AG09319 (cell line): ENCODE results near the gene YTHDF1.
"Not testable (repeated sequence)": the region's sequence is repeated elsewhere in the genome, so short reads cannot be mapped to it uniquely, and the experiment has no call there.

ENCODE experiments used
- DNase-seq: peaks from one replicate; pipeline ENCODE4 v3.0.0-alpha.2; 2010; ENCODE audit warnings: low read depth; ENCODE audit errors: extremely low read depth
- CTCF ChIP-seq: IDR thresholded peaks from 2 replicates; pipeline ENCODE4 v1.5.1; 2011; ENCODE audit warnings: low read depth, mild to moderate bottlenecking, inconsistent platforms, low read length, moderate library complexity

Gene YTHDF1

GRCh38 chr20:63254606-63255384 is 38.9 kb upstream of the YTHDF1 start:
- no peak for DNase-seq
- TF ChIP-seq CTCF: no peak

DNA sequence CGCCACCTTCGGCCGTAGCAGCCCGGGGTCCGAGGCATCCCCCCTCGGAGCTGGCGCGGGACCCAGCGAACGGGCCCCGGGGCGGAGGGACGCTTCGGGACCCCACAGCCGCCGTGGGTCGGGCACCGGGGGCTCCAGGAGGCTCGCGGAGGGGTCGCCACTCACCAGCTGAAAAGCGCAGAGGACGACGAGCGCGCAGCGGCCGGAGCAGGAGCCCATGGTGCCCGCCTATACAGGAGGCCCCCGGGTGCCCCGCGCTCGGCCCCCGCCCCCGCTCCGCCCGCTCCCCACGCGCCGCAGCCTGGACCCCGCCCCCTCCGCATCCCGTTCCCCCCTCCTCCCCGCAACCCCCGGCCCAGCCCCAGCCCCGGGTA is 38.3 kb upstream of the YTHDF1 start, which contains the start of gene NKAIN4:
TSS of gene NKAIN4 (minus strand) at position 232 of the 374 bp plus-strand sequence. CDS start at position 219, 13 bp downstream.
- DNase-seq: no peak
- no peak for TF ChIP-seq CTCF

- no peak for TF ChIP-seq CTCF
These were observed 37.7 kb upstream of the YTHDF1 start for GRCh38 chr20:63253438-63254231.

DNA sequence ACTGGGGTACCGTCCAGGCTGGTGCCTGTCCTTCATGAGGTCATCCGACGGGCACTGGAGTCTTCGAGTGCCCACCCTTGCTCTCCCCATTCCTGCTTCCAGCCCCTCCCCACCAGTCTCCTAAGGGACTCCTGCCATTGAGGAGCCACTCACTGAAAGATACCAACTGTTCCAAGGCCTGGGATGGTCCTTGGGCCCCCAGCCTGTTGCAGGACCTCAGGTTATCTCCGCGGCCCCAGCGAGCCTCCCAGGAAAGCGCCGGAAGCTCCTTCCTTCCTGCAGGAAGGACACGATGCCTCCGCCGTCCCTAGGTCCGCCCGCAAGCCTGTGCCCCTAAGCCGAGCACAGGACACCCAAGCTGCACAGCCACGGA is 37.1 kb upstream of the YTHDF1 start:
- no peak for TF ChIP-seq CTCF
- no peak for DNase-seq

More at GRCh38 chr20:63253438-63254231, 37.7 kb upstream of the YTHDF1 start:
- no peak for DNase-seq

- TF ChIP-seq CTCF: no peak
- no peak for DNase-seq
These were observed 36.4 kb upstream of the YTHDF1 start for GRCh38 chr20:63252284-63252711.

DNA sequence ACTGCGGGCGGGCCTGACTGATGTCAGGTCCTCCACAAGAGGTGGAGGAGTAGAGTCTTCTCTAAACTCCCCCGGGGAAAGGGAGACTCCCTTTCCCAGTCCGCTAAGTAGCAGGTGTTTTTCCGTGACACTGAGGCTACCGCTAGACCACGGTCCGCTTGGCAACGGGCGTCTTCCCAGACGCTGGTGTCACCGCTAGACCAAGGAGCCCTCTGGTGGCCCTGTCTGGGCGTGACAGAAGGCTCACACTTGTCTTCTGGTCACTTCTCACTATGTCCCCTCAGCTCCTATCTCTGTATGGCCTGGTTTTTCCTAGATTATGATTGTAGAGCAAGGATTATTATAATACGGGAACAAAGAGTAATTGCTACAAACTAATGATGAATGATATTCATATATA is 35.4 kb upstream of the YTHDF1 start:
- DNase-seq: not testable (repeated sequence)

- TF ChIP-seq CTCF: no peak
- DNase-seq: no peak
These were observed 34.0 kb upstream of the YTHDF1 start for GRCh38 chr20:63249891-63250290.
